ENCODE results near the gene CARD10.

DNA sequence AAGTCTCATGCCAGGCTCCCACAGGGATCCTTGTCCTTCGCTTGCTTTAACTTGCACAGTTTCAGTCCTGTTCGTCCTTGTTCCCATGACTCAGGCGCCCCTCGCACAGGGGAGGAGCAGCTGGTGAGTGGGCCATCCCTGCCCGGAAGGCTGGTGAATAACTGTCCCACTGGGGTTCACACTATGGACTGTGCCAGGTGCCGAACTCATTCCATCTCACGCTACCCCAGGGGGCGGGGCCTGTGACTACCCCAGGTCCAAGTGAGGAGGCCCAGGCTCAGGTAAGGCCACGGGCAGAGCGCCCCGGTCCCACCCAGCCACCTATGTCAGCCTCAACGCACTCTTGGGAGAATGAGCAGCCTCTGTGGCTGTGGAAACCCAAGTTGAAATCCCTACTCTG, 7.2 kb upstream of the CARD10 start:
- TF ChIP-seq POLR2A (IDR thresholded peaks at IDR 0.05): no peak
- TF ChIP-seq, protein P1, sequence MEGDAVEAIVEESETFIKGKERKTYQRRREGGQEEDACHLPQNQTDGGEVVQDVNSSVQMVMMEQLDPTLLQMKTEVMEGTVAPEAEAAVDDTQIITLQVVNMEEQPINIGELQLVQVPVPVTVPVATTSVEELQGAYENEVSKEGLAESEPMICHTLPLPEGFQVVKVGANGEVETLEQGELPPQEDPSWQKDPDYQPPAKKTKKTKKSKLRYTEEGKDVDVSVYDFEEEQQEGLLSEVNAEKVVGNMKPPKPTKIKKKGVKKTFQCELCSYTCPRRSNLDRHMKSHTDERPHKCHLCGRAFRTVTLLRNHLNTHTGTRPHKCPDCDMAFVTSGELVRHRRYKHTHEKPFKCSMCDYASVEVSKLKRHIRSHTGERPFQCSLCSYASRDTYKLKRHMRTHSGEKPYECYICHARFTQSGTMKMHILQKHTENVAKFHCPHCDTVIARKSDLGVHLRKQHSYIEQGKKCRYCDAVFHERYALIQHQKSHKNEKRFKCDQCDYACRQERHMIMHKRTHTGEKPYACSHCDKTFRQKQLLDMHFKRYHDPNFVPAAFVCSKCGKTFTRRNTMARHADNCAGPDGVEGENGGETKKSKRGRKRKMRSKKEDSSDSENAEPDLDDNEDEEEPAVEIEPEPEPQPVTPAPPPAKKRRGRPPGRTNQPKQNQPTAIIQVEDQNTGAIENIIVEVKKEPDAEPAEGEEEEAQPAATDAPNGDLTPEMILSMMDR (IDR thresholded peaks at IDR 0.05): no peak
